ENCODE measurements around the gene CFLAR.
"Not testable (repeated sequence)": the region's sequence is repeated elsewhere in the genome, so short reads cannot be mapped to it uniquely, and the experiment has no call there.

GRCh38 chr2:201183835-201184234 lies 67.9 kb downstream of the CFLAR start:
- TF ChIP-seq, protein P1, sequence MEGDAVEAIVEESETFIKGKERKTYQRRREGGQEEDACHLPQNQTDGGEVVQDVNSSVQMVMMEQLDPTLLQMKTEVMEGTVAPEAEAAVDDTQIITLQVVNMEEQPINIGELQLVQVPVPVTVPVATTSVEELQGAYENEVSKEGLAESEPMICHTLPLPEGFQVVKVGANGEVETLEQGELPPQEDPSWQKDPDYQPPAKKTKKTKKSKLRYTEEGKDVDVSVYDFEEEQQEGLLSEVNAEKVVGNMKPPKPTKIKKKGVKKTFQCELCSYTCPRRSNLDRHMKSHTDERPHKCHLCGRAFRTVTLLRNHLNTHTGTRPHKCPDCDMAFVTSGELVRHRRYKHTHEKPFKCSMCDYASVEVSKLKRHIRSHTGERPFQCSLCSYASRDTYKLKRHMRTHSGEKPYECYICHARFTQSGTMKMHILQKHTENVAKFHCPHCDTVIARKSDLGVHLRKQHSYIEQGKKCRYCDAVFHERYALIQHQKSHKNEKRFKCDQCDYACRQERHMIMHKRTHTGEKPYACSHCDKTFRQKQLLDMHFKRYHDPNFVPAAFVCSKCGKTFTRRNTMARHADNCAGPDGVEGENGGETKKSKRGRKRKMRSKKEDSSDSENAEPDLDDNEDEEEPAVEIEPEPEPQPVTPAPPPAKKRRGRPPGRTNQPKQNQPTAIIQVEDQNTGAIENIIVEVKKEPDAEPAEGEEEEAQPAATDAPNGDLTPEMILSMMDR (IDR thresholded peaks at IDR 0.05; ENCODE audit: insufficient read depth, low read depth, low read length): not testable (repeated sequence)
- TF ChIP-seq EZH2 (IDR thresholded peaks at IDR 0.05; ENCODE audit: insufficient read depth, low read length): not testable (repeated sequence)

Data from astrocyte (in vitro differentiated cells and primary cell).